ENCODE data around the gene TBRG4.

Gene TBRG4

GRCh38 chr7:45073031-45073785, 38.3 kb downstream of the TBRG4 start:
- H3K4me3 Mint-ChIP-seq, result no peak overlapping the region
- no peak for DNase-seq (ENCODE audit: low spot score in 2 of 2)
- no peak for ATAC-seq (replicated peaks; ENCODE audit: extremely low read depth, poor library complexity, severe bottlenecking)
- H3K36me3 Mint-ChIP-seq (ENCODE audit: insufficient read depth), result peaks cover 42% of the 10 kb centered on the region
- no peaks in the 10 kb centered on the region for H3K9me3 Mint-ChIP-seq
- peak overlapping the region; percentile 80 for H3K27ac Mint-ChIP-seq (ENCODE audit: low read depth)
- H3K4me1 Mint-ChIP-seq, result peaks cover 37% of the 10 kb centered on the region
- H3K27me3 Mint-ChIP-seq, result no peaks in the 10 kb centered on the region

GRCh38 chr7:45072131-45073030, 39.1 kb downstream of the TBRG4 start:
- peak overlapping the region; percentile 80 for H3K27ac Mint-ChIP-seq (ENCODE audit: low read depth)
- no peak for ATAC-seq (replicated peaks; ENCODE audit: extremely low read depth, poor library complexity, severe bottlenecking)
- H3K9me3 Mint-ChIP-seq, result no peaks in the 10 kb centered on the region
- peaks cover 46% of the 10 kb centered on the region for H3K36me3 Mint-ChIP-seq (ENCODE audit: insufficient read depth)
- DNase-seq (ENCODE audit: low spot score in 2 of 2), result no peak
- H3K27me3 Mint-ChIP-seq, result no peaks in the 10 kb centered on the region
- H3K4me3 Mint-ChIP-seq, result no peak overlapping the region
- H3K4me1 Mint-ChIP-seq, result peaks cover 39% of the 10 kb centered on the region

- Mint-ChIP-seq H3K4me3 (no peak overlapping the region), H3K4me1 (peaks cover 41% of the 10 kb centered on the region)
Observed at GRCh38 chr7:45071528-45071927, 40.0 kb downstream of the TBRG4 start.

GRCh38 chr7:45070254-45070642, 41.2 kb downstream of the TBRG4 start:
- no peak overlapping the region for H3K27ac Mint-ChIP-seq (ENCODE audit: low read depth)

More at GRCh38 chr7:45071528-45071927, 40.0 kb downstream of the TBRG4 start:
- ATAC-seq (replicated peaks; ENCODE audit: extremely low read depth, poor library complexity, severe bottlenecking) (no peak), DNase-seq (ENCODE audit: low spot score in 2 of 2) (no peak)
- Mint-ChIP-seq H3K9me3 (no peaks in the 10 kb centered on the region), H3K36me3 (ENCODE audit: insufficient read depth) (peaks cover 49% of the 10 kb centered on the region), H3K27ac (ENCODE audit: low read depth) (no peak overlapping the region), H3K27me3 (no peaks in the 10 kb centered on the region)

GRCh38 chr7:45069444-45070253, 41.8 kb downstream of the TBRG4 start:
- Mint-ChIP-seq H3K36me3 (ENCODE audit: insufficient read depth) (peaks cover 57% of the 10 kb centered on the region), H3K27me3 (no peaks in the 10 kb centered on the region), H3K4me3 (no peak overlapping the region), H3K27ac (ENCODE audit: low read depth) (peak overlapping the region; percentile 10), H3K4me1 (peaks cover 44% of the 10 kb centered on the region), H3K9me3 (no peaks in the 10 kb centered on the region)
- ATAC-seq (replicated peaks; ENCODE audit: extremely low read depth, poor library complexity, severe bottlenecking) (no peak), DNase-seq (ENCODE audit: low spot score in 2 of 2) (no peak)

More at GRCh38 chr7:45070254-45070642, 41.2 kb downstream of the TBRG4 start:
- Mint-ChIP-seq H3K9me3 (no peaks in the 10 kb centered on the region), H3K4me1 (peaks cover 47% of the 10 kb centered on the region), H3K27me3 (no peaks in the 10 kb centered on the region), H3K4me3 (no peak overlapping the region), H3K36me3 (ENCODE audit: insufficient read depth) (peaks cover 58% of the 10 kb centered on the region)
- ATAC-seq (replicated peaks; ENCODE audit: extremely low read depth, poor library complexity, severe bottlenecking) (no peak), DNase-seq (ENCODE audit: low spot score in 2 of 2) (no peak)

GRCh38 chr7:45068236-45069023, 43.1 kb downstream of the TBRG4 start:
- DNase-seq (ENCODE audit: low spot score in 2 of 2) (no peak), ATAC-seq (replicated peaks; ENCODE audit: extremely low read depth, poor library complexity, severe bottlenecking) (no peak)
- Mint-ChIP-seq H3K4me1 (peaks cover 50% of the 10 kb centered on the region), H3K27ac (ENCODE audit: low read depth) (peak overlapping the region; percentile 10), H3K4me3 (no peak overlapping the region), H3K36me3 (ENCODE audit: insufficient read depth) (peaks cover 65% of the 10 kb centered on the region), H3K9me3 (no peaks in the 10 kb centered on the region), H3K27me3 (no peaks in the 10 kb centered on the region)

GRCh38 chr7:45067582-45067981, 43.9 kb downstream of the TBRG4 start:
- H3K4me1 Mint-ChIP-seq, result peaks cover 43% of the 10 kb centered on the region
- no peaks in the 10 kb centered on the region for H3K9me3 Mint-ChIP-seq
- H3K36me3 Mint-ChIP-seq (ENCODE audit: insufficient read depth), result peaks cover 66% of the 10 kb centered on the region

GRCh38 chr7:45066409-45066808, 45.1 kb downstream of the TBRG4 start:
- DNase-seq (ENCODE audit: low spot score in 2 of 2) (no peak), ATAC-seq (replicated peaks; ENCODE audit: extremely low read depth, poor library complexity, severe bottlenecking) (no peak)
- H3K27me3 Mint-ChIP-seq, result no peaks in the 10 kb centered on the region
- no peaks in the 10 kb centered on the region for H3K9me3 Mint-ChIP-seq
- H3K27ac Mint-ChIP-seq (ENCODE audit: low read depth), result no peak overlapping the region
- no peak overlapping the region for H3K4me3 Mint-ChIP-seq
- H3K36me3 Mint-ChIP-seq (ENCODE audit: insufficient read depth), result peaks cover 68% of the 10 kb centered on the region
- peaks cover 44% of the 10 kb centered on the region for H3K4me1 Mint-ChIP-seq

More at GRCh38 chr7:45067582-45067981, 43.9 kb downstream of the TBRG4 start:
- Mint-ChIP-seq H3K27ac (ENCODE audit: low read depth) (peak overlapping the region; percentile 76), H3K4me3 (no peak overlapping the region), H3K27me3 (no peaks in the 10 kb centered on the region)
- DNase-seq (ENCODE audit: low spot score in 2 of 2) (no peak), ATAC-seq (replicated peaks; ENCODE audit: extremely low read depth, poor library complexity, severe bottlenecking) (no peak)

GRCh38 chr7:45065031-45065995, 46.2 kb downstream of the TBRG4 start:
- DNase-seq (ENCODE audit: low spot score in 2 of 2) (no peak), ATAC-seq (replicated peaks; ENCODE audit: extremely low read depth, poor library complexity, severe bottlenecking) (no peak)
- H3K27ac Mint-ChIP-seq (ENCODE audit: low read depth), result no peak overlapping the region
- no peak overlapping the region for H3K4me3 Mint-ChIP-seq
- peaks cover 55% of the 10 kb centered on the region for H3K4me1 Mint-ChIP-seq
- H3K9me3 Mint-ChIP-seq, result no peaks in the 10 kb centered on the region
- peaks cover 65% of the 10 kb centered on the region for H3K36me3 Mint-ChIP-seq (ENCODE audit: insufficient read depth)
- H3K27me3 Mint-ChIP-seq, result no peaks in the 10 kb centered on the region

GRCh38 chr7:45064047-45064725, 47.3 kb downstream of the TBRG4 start:
- Mint-ChIP-seq H3K4me3 (no peak overlapping the region), H3K27me3 (no peaks in the 10 kb centered on the region), H3K36me3 (ENCODE audit: insufficient read depth) (peaks cover 65% of the 10 kb centered on the region), H3K4me1 (peaks cover 61% of the 10 kb centered on the region), H3K27ac (ENCODE audit: low read depth) (peak overlapping the region; percentile 81), H3K9me3 (no peaks in the 10 kb centered on the region)
- ATAC-seq (replicated peaks; ENCODE audit: extremely low read depth, poor library complexity, severe bottlenecking) (no peak), DNase-seq (ENCODE audit: low spot score in 2 of 2) (no peak)

Measured in central memory CD8-positive, alpha-beta T cell (primary cell).